ENCODE results near the gene RGPD4. TPM values are rescaled to one million over a fixed set of nuclear protein-coding genes. Genes with fewer than 3 reads are reported as not detected.

RGPD4 gene
- total and polyA plus RNA-seq, 2 of the 13 experiments (the other 11 are each of a cell fraction or from before 2014, with no cell fraction given), result not detected

- TF ChIP-seq ZNF318 (CRISPR knock-in tag; IDR thresholded peaks at IDR 0.05), result no peak
- TF ChIP-seq HNRNPLL (IDR thresholded peaks at IDR 0.05; ENCODE audit: low read depth, low read length, poor library complexity, severe bottlenecking), result no peak
- TF ChIP-seq ARNT2 (CRISPR knock-in tag; IDR thresholded peaks at IDR 0.05; ENCODE audit: low read depth), result no peak
These were observed 15.3 kb upstream of the RGPD4 start (continued) for GRCh38 chr2:107811411-107811810.

- ChIA-PET POLR2A (no interaction called here), CTCF (ENCODE audit: low intra/inter-chr PET ratio, low total read pairs) (no interaction called here)
- intact Hi-C loops (cut with micrococcal nuclease; ENCODE audit: unreplicated experiment) (no loop called here), in situ Hi-C loops (cut with HindIII; ENCODE audit: extremely low pct_ligation_motif_present, low pct_unique_long_range_greater_than_20kb) (no loop called here)
- Histone ChIP-seq H3K4me3 (replicated peaks in 1 of 3; ENCODE audit: insufficient read depth in 1 of 3, low read depth in 2 of 3, low read length in 3 of 3) (no peak overlapping the region), H3K4me1 (ENCODE audit: insufficient read depth, low read length) (peaks cover 12% of the 10 kb centered on the region), H3K9me3 (ENCODE audit: low read length) (no peaks in the 10 kb centered on the region), H3K9ac (ENCODE audit: insufficient read depth, low read depth, low read length) (no peak overlapping the region), H4K20me1 (ENCODE audit: insufficient read depth, low read length) (no peaks in the 10 kb centered on the region), H3K4me2 (ENCODE audit: low read depth, low read length) (no peak overlapping the region), H3K79me2 (ENCODE audit: insufficient read depth, low read length) (no peaks in the 10 kb centered on the region), H3K36me3 (replicated peaks in 1 of 2; ENCODE audit: control insufficient read depth in 1 of 2, insufficient read depth in 2 of 2, low read length in 2 of 2) (no peaks in the 10 kb centered on the region), H2AFZ (ENCODE audit: low read length) (no peak overlapping the region), H3K27me3 (ENCODE audit: control insufficient read depth in 1 of 2, insufficient read depth in 2 of 2, low read length in 2 of 2) (no peaks in the 10 kb centered on the region), H3K27ac (ENCODE audit: extremely low read length, insufficient read depth, low read length) (no peak overlapping the region)
- DNase-seq (ENCODE audit: low spot score), result no peak
- ATAC-seq, result no peak
- 72% methylated on average over 5 of the region's 5 CpGs for WGBS (ENCODE audit: low lambda C conversion rate)
- no TSS peak for BruUV-seq (replicated peaks)
- FAIRE-seq, result no peak
- TF ChIP-seq TRIM24 (CRISPR knock-in tag; IDR thresholded peaks at IDR 0.05), result no peak
- no peak for TF ChIP-seq AGO2 (optimal IDR thresholded peaks at IDR 0.05; ENCODE audit: low read depth, low read length)
- no peak for TF ChIP-seq ZSCAN25 (CRISPR knock-in tag; IDR thresholded peaks at IDR 0.05)
- TF ChIP-seq RXRB (CRISPR knock-in tag; IDR thresholded peaks at IDR 0.05; ENCODE audit: borderline replicate concordance), result no peak
- no peak for TF ChIP-seq RFX1 (IDR thresholded peaks at IDR 0.05)
- TF ChIP-seq ZHX2 (IDR thresholded peaks at IDR 0.05; ENCODE audit: low read depth), result no peak
- no peak for TF ChIP-seq ZHX2 (CRISPR knock-in tag; IDR thresholded peaks at IDR 0.05; ENCODE audit: borderline replicate concordance)
These were observed 14.7 kb upstream of the RGPD4 start for GRCh38 chr2:107812006-107812405.
